Measurements from ENCODE around the gene SUB1. TPM values are rescaled to one million over a fixed set of nuclear protein-coding genes. Genes with fewer than 3 reads are reported as not detected.

Gene SUB1
- total RNA-seq = 261 and 301 TPM in 2 replicates

GRCh38 chr5:32585446-32586275, at the start of gene SUB1:
Gene SUB1 (plus strand): TSS chr5:32585557. CDS start chr5:32588513, 2,956 bp downstream.

Other genes starting within 250 kb of the SUB1 start
- gene ZFR, start 140.8 kb upstream of the SUB1 start, total RNA-seq = 48.1 and 81.5 TPM in 2 replicates
- gene NPR3, start 125.8 kb downstream of the SUB1 start, total RNA-seq = 0.58 and 4.6 TPM in 2 replicates

All from myometrial cell (primary cell).